ENCODE data around the gene DPYD.

The DPYD gene

GRCh38 chr1:97680894-97681293, 239.9 kb downstream of the DPYD start:
- DNase-seq = no peak

GRCh38 chr1:97680470-97680869, 240.4 kb downstream of the DPYD start:
- DNase-seq = no peak

GRCh38 chr1:97677702-97678101, 243.1 kb downstream of the DPYD start:
- DNase-seq = no peak

GRCh38 chr1:97674517-97674916, 246.3 kb downstream of the DPYD start:
- no peak for DNase-seq

- no peak for DNase-seq
Observed at GRCh38 chr1:97668945-97669344, 251.9 kb downstream of the DPYD start.

GRCh38 chr1:97660431-97661105, 260.3 kb downstream of the DPYD start:
- DNase-seq = no peak

- DNase-seq = no peak
Observed at GRCh38 chr1:97654876-97655585, 265.8 kb downstream of the DPYD start.

- DNase-seq = no peak
Observed at GRCh38 chr1:97651250-97651649, 269.6 kb downstream of the DPYD start.

- no peak for DNase-seq
Observed at GRCh38 chr1:97649591-97649990, 271.2 kb downstream of the DPYD start.

GRCh38 chr1:97647776-97648175, 273.1 kb downstream of the DPYD start:
- no peak for DNase-seq

GRCh38 chr1:97646071-97646470, 274.8 kb downstream of the DPYD start:
- no peak for DNase-seq

GRCh38 chr1:97640677-97641076, 280.2 kb downstream of the DPYD start:
- DNase-seq = no peak

GRCh38 chr1:97636941-97637340, 283.9 kb downstream of the DPYD start:
- no peak for DNase-seq

- DNase-seq = no peak
Observed at GRCh38 chr1:97634758-97635157, 286.1 kb downstream of the DPYD start.

GRCh38 chr1:97632776-97633175, 288.1 kb downstream of the DPYD start:
- no peak for DNase-seq

- DNase-seq = no peak
Observed at GRCh38 chr1:97632075-97632474, 288.8 kb downstream of the DPYD start.

GRCh38 chr1:97630948-97631347, 289.9 kb downstream of the DPYD start:
- DNase-seq = no peak

GRCh38 chr1:97630281-97630680, 290.6 kb downstream of the DPYD start:
- no peak for DNase-seq

- DNase-seq = no peak
Observed at GRCh38 chr1:97623220-97623619, 297.6 kb downstream of the DPYD start.

- DNase-seq = no peak
Observed at GRCh38 chr1:97621955-97622354, 298.9 kb downstream of the DPYD start.

- DNase-seq = no peak
Observed at GRCh38 chr1:97619706-97620105, 301.1 kb downstream of the DPYD start.

GRCh38 chr1:97610748-97611147, 310.1 kb downstream of the DPYD start:
- DNase-seq = no peak

- no peak for DNase-seq
Observed at GRCh38 chr1:97610102-97610501, 310.7 kb downstream of the DPYD start.

- DNase-seq = no peak
Observed at GRCh38 chr1:97608272-97608671, 312.6 kb downstream of the DPYD start.

GRCh38 chr1:97603776-97604175, 317.1 kb downstream of the DPYD start:
- no peak for DNase-seq

All from effector CD4-positive, alpha-beta T cell (primary cell).